NCI-H69 (cell line): ENCODE results near the gene FBXW7.
"Not testable (repeated sequence)": the region's sequence is repeated elsewhere in the genome, so short reads cannot be mapped to it uniquely, and the experiment has no call there.

Experiments
- DNase-seq: peaks from one replicate; lab custom pipeline; 2025; lab: John Stamatoyannopoulos, UW

The FBXW7 gene

DNA sequence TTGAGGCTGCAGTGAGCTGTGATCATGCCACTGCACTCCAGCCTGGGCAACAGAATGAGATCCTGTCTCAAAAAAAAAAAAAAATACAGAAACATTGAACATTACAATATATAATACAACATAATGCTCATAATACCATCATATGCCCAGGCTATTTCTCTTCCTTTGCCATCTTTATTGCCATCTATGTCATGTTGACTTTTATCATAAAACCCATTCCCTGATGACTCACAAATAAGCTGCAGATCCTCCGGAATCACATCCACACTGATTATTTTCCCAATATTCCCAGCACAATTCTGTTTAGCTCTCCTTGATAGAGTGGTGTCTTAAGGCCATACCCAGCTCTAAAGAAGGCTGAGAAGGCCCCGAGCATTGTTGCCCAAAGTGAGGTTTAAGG is 9.2 kb upstream of the FBXW7 start:
- DNase-seq = no peak

DNA sequence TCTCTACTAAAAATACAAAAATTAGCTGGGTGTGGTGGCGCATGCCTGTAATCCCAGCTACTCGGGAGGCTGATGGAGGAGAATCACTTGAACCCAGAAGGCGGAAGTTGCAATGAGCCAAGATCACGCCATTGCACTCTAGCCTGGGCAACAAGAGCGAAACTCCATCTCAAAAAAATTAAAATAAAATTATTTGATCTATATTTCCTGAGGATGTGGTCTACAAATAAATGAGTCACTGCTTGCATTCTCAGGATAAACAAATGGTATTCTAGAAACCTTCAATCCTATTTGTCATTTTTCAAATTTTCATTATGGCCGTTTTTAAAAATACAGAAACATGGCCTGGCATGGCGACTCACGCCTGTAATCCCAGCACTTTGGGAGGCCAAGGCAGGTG is 8.6 kb upstream of the FBXW7 start:
- not testable (repeated sequence) for DNase-seq

DNA sequence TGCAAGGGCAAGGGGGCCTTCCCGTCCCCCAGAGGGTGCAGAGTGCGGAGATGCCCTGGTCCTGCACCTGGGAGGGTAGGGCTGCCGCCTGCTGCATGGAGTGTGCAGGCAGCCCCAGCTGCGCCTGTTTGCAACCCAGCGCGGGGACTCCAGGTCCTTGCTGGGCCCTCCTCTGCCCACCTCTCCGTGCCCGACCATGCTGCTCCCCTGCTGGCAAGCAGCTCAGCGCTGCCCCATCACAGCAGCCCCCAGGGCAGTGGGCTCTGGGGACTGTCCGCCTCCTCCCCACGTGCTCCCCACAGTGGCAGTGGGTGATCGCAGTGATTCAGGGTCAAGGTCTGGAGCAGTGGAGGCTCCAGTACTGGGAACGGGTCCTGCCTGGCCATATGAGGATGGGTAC is 5.0 kb upstream of the FBXW7 start:
- no peak for DNase-seq

DNA sequence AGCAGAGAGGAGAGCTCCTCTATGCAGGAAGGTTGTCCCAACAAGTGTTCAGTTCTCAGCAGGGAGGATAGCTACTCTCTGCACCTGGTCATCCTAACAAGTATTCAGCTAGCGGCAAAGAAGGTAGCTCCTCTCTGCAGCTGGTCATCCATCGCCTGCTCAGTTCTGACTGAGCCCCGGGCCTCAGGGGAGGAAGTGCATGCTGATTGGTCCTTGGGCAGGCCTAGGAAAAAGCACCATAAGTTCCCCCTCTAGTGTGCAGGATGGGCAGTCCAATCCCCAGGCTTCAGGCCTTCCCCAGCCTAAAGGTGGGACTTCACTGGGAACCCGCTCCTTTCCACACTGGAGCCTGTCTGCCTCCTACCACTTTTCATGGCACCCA is 4.4 kb upstream of the FBXW7 start:
- no peak for DNase-seq

DNA sequence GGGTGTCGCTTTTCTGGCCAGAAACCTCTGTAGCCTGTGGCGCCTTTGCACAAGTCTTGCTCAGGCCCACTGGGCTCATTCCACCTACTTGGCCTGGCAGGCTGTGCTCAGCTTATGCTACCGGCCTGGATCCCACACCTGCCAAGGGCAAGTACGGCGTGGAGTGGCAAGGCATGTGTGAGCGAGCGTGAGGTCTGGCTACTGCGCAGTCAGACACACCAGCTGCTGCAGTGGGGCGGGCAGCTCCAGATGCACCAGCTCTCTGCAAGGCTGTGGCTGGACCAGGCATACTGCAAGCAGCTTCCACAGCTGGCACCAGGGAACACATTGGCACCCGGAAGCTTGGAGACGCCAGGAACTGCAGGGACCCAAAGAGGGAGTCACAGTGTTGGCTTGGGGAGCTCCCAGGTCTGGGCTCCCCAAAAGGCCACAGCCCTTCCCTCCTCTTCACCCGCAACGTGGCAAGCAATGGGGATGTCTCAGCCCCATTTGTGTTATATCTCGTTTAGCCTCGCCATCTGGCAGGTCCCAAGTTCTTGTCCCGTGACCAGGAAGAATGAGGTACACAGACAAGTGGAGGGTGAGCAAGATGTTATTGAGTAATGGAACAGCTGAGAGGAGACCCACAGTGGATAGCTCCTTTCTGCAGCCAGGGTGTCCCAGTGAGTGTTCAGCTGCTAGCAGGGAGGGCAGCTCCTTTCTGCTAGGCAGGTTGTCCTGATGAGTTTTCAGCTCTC is 3.8 kb upstream of the FBXW7 start:
- peak; percentile 5 for DNase-seq

DNA sequence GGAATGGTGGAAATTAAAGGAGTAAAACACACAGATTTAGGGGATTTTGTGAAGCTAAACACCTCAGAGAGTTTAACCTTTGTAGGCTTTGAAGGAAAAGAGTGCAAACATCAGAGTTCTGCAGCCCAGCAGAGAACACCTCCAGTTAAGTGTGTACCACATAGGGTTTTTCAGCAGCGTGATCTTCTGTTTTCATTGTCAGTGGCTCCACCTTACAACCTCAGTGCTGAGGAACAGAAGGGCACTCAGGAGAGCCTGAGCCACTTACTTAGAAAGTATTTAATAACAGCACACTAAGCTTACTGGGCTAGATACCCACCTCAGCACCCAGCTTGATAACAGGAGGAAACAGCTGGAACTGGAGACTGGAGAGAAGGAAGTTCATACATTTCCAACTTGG is 2.0 kb upstream of the FBXW7 start:
- DNase-seq = no peak

DNA sequence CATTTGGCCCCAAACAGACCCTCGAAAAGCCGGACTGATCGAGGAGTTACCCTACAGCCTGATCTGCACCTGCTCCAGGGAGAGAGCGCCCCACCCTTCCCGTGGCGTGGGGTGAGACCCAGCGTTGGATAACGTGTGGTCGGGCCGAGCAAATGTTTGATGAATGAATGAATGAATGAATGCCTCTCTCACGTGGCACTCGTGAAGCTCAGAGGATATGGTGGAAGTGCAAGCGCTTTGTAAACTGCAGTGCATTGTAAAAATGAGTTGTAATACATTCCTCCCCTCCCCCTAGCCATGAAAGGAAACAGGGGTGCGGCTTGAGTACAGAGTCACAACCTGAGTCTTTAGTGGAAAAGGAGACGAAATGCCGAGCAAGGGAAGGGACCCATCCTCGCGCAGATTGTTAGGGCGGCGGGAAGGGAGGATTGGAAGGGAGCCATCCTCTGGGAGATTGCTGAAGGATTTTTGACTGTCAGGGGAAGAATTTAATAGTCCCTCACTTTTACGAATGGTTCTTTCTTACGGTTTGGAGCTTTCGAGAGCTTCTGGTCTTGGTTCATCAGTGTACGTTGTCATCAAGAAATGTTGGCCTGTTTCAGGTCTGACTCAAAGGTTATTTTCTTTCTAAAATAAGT is 772 bp upstream of the FBXW7 start:
- peak; percentile 70 for DNase-seq

DNA sequence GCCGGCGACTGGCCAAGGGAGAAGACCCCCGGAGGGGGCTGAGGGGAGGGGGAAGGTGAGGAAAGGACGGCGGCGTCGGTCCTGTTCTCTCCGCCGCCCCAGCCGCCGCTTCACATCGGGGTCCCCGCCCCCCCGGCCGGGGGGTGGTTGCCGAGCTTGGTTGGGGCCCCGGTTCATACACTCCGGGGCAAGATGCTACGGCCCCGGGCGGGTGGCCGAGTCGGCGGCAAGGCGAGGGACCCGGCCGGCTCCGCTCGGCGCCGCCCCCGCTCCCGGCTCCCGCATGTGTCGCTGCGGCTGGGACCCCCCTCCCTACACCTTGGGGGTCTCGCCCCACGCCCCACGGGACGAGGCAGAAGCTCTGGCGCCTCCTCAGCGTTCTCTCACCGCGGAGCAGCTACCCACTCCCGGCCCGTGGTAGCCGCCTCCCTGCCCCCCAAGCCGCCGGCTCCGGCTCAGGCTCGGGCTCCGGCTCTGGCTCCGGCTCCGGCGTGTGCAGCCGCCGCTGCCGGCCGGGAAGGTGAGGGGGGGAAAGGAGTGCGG is 461 bp downstream of the FBXW7 start:
- DNase-seq = peak; percentile 20

DNA sequence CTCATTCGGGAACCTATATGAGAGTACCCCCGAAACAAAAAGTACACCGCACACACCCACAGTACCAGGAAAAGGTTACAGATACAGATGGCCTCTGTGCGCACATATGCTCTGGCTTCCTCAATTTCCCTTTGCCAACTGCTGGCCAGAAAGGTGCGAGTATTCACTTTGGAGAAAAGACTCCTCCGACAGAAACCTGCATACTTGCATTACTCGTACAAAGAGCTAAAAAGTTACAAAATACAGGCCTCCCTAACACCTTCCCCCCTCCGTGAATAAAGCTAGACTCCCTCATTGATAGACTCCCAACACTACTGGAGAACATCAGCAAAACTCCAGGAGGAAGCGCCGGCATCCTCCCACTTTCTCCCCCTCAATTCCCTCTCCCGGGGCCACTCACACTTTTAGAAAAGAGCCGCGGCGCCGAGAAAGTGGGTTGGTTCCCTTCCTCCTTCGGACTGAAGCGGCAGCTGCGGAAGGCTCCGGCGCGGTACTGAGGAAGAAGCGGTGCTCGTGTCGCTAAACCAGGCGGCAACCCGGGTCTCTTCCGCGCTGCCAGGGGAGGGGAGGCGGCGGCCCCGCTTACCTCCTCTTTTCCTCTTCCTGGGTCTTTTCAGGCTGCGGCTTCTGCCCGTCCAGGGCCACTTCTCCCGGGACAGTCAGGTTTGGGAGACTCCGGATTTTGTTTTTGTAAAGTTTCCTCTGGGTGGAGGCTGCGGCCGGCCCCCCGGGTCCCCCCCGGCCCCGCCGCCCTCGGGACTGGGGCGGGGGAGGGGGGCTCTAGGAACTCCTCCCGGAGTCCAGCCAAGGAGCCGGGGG is 1.1 kb downstream of the FBXW7 start:
- peak; percentile 51 for DNase-seq

DNA sequence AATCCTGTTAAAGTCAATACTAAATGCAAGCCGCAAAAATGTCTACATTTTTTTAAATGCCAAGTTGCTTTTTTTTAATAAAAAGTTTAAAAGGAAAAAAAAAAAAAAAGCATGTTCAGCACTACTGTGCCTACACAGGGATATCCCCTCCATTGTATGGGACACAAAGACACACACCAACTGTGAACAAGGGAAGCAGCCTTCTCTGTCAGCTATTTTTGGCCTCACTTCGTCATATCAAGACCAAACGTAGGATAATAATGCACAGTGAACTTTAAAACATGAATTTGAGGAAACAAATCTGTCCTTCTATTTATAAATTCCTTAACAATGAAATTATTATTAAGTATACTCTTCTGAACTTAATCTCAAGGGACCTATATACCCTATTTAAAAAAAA is 4.4 kb downstream of the FBXW7 start:
- no peak for DNase-seq

DNA sequence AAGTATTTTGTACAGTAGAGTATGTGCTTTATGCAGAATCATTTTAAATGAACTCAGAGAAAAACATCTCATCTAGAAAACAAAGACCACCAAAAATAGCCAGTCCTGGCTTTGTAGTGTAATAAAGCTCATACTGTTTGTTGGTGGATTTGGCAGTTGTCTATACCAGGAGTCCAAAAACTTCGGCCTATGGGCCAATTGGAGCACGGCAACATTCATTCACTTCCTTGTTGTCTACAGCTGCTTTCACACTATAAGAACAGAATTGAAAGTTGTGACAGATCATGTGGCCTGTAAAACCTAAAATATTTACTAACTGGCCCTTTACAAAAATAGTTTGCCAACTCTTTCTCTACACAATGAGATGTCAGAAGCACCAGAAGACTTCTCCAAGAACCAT is 5.3 kb downstream of the FBXW7 start:
- no peak for DNase-seq

DNA sequence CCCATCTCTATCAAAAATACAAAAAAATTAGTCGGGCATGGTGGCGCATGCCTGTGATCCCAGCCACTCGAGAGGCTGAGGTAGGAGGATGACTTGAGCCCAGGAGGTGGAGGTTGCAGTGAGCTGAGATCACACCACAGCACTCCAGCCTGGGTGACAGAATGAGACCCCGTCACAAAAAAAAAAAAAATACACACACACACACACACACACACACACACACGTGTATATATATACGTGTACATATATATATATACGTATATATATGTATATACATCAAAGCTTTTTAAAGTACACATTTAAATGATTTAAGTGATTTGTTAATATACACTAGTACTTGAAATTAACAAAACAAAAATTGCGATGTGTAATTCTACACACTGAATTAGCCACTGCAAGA is 6.0 kb downstream of the FBXW7 start:
- no peak for DNase-seq

DNA sequence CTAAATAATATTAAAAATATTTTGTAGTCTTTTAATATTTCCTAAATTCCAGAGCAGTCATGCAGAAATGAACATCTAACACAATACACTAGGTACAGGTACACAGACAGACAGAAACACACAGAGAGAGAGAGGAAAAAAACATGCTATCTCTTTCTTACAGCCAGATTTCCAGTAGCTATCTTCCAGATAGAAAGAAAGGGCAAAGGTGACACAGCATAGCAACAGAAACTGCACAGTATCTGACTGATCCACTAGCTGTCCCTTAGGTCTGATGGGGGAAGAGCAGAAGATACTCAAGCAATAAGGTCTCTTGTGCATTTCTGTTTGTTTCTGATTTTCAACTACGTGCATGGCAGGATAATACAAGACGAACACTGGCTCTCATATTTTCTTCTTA is 7.8 kb downstream of the FBXW7 start:
- DNase-seq = no peak

DNA sequence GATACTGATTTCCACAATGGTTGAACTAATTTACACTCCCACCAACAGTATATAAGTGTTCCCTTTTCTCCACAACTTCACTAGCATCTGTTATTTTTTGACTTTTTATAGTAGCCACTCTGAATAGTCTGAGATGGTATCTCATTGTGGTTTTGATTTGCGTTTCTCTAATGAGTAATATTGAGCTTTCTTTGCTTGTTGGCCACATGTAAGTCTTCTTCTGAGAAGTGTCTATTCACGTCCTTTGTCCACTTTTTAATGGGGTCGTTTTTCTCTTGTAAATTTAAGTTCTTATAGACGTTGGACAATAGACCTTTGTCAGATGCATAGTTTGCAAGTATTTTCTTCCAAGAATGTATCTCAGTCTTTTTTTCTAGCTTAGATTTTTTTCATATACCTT is 10.0 kb downstream of the FBXW7 start:
- no peak for DNase-seq

DNA sequence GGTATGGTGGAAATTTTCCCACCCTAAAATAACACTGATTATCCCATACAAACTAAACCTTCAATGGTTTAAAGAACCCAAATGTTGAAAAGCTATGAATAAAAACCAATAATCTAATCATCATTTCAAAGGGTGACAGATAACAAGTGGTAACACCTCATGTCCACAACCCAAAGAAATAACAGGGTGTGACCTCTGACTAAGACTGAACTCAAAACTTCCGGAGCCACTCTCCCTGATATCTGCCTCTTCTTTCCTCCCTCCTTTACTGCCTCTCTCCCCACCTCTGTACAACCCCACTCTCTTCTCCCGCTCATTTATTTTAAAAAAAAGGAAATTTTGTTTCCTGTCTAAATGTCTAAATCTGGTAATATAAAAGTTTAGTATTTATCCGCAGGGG is 11.5 kb downstream of the FBXW7 start:
- DNase-seq = no peak

DNA sequence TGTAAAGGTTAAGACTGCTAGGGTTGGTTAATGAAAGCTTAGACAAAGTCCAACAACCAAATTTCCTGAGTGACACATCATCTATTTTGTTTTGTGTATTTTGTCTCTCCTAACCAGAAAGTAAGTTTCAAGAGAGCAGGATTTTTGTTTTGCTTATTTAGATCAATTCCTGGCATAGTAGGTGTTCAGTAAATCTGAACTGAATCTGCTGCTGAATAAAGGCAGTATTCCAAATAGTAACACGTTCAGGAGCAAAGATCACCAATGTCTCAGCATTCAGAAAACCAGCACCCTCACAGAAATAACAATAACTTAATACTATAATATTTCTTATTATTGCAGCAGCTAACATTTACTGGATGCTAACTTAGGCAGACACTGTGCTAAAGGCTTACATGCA is 12.2 kb downstream of the FBXW7 start:
- DNase-seq = no peak

DNA sequence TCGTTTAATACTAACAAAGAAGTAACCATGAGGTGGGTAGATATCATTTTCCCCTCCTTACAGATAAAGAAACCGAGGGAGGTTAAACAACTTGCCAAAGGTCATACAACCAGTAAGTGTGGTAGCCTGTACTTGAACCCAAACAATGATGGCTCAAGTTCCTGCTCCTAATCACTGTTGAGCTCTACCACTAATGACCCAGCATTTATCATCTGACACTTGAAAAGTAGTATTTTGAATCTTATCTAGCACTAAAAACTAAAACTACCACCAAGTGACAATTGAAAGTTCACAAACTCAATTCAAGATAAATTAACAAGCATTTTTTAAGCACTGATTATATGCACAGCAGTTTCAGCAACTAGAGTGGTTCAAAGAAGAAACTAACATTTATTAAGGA is 13.1 kb downstream of the FBXW7 start:
- no peak for DNase-seq

DNA sequence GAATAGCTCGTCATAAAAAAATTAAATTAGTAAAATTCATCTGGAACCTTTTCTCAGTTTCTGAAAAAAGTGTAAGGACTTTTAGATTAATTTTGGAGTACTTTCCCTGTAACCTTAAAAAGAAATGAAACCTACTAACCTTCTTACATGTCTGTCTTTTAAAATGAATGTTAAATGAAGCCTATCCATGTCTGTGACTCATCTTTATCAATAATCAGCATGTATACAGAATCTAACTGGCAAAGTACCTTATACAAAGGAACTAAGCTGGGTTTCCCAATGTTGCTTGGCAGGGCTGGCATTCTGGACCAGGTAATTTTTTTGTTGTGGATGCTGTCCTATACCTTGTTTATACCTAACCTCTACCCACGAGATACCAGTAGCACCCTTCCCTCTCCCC is 13.6 kb downstream of the FBXW7 start:
- no peak for DNase-seq

DNA sequence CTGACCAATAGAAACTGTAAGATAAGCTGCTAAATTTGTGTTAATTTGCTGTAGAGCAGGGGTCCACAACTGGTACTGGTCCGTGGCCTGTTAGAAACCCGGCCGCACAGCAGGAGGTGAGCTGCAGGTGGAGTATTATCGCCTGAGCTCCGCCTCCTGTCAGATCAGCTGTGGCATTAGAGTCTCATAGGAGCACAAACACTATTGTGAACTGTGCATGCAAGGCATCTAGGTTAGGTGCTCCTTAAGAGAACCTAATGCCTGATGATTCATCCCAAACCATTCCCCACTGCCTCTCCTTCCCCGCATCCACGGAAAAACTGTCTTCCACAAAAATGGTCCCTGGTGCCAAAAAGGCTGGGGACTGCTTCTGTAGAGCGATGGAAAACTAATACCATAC is 19.7 kb downstream of the FBXW7 start:
- peak; percentile 10 for DNase-seq

DNA sequence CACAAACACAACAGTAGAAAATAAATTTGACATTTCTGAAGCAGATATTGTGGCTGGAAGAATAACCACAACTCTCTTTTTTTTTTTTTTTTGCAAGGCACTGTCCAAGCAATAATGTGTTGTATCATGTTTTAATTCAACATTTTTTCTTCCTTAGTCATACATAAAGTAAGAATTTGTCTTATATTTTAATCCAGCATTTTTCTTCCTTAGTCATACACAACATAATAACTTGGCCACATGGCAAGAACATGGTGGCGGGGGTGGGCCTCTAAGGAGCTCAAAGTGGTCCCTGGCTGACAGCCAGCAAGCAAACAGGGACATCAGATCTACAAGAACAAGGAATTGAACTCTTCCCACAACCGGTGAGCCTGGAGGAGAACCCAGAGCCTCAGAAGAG is 20.2 kb downstream of the FBXW7 start:
- no peak for DNase-seq

DNA sequence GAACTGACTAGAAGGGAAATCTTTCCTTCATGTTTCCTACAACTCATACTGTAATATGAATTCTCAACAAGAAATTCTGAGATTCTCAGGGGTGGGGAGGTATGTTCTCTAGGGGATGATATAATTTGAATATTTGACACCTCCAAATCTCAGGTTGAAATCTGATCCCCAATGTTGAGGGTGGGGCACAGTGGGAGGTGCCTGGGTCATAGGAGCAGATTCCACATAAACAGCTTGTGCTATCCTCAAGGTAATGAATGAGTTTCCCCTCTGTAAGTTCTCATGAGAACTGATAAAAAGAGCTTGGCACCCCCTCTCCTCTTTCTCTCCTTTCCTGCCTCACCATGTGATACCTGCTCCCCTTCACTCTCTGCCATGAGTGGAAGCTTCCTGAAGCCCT is 21.5 kb downstream of the FBXW7 start:
- DNase-seq = no peak

DNA sequence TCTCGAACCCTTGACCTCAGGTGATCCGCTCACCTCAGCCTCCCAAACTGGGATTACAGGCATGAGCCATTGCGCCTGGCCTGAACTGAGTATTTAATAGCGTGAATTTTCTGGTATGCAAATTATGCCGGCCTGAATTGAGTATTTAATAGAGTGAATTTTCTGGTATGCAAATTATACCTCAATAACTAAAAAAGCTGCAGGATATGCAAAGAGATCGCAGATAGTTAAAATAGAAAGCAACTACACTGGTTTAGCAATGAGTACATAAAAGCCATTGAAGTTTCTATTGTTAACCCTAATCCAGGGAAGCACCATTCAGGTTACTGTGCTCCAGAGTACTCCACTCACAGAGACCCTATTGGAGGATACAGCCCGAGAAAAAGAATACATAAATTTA is 22.8 kb downstream of the FBXW7 start:
- no peak for DNase-seq

DNA sequence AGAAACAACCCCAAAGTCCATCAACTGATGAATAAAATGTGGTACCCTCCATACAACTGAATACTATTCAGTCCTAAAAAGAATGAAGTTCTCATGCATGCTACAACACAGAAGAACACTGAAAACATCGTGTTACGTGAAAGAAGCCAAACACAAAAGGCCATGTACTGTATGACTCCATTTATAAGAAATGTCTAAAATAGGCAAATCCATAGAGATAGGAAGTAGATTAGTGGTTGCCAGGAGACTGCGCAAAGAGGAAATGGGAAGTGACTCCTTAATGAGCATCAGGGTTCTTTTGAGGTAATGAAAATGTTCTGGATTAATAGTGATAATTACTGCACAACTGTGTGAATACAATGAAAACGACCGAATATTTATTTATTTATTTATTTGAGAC is 23.4 kb downstream of the FBXW7 start:
- DNase-seq = no peak
